SKM-1 (cell line): ENCODE results near the gene WDR45B.

Source experiments
- DNase-seq: peaks from one replicate; lab custom pipeline; 2025; ENCODE audit not compliant: unreplicated experiment; lab: John Stamatoyannopoulos, UW

WDR45B gene

GRCh38 chr17:82601447-82602000 lies 46.7 kb downstream of the WDR45B start:
- no peak for DNase-seq

- no peak for DNase-seq
These were observed 47.4 kb downstream of the WDR45B start for GRCh38 chr17:82600731-82601446.

DNA sequence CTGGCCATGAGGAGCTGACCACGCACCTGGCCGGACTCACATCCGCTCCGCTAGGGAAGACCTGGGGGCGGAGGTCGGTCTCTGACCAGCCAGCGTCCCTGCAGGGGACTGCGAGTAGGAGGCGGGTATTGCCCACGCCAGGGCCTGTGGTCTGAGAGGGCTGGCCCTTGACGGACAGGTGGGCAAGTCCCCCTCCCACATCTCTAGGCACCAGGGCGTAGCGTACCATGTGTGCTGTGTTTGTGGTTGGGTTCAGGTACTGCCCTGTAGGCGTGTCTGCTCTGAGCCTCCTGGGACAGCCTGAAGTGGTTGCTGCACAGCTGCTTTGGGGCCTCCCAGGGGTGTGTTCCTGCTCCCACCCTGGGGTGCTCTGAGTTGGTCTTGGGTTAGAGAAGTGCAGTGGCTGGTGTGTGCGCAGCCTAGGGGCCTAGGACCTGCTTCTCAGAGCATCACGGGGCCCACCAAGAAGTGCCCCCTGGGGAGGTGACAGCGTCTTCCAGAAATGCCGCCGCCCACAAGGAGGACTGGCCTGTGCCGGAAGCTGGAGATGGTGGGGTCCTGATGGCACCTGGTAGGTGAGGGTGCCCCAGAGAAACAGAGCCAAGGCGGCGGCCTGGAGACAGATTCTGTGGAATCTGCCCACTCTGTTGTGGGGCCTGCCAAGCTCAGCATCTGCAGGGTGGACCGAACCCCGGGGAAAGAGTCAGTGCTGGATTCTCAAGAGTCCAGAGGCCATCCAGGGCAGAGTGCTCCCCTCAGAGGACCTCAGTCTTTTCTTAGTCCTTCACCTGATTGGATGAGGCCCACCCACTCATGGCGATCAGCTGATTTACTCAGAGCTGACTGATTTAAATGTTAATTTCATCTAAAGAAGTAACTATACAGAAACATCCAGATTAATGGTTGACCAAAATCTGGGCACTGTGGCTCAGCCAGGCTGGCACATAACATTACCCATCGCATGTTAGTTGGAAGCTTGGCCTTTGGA lies 48.3 kb downstream of the WDR45B start:
- no peak for DNase-seq

DNA sequence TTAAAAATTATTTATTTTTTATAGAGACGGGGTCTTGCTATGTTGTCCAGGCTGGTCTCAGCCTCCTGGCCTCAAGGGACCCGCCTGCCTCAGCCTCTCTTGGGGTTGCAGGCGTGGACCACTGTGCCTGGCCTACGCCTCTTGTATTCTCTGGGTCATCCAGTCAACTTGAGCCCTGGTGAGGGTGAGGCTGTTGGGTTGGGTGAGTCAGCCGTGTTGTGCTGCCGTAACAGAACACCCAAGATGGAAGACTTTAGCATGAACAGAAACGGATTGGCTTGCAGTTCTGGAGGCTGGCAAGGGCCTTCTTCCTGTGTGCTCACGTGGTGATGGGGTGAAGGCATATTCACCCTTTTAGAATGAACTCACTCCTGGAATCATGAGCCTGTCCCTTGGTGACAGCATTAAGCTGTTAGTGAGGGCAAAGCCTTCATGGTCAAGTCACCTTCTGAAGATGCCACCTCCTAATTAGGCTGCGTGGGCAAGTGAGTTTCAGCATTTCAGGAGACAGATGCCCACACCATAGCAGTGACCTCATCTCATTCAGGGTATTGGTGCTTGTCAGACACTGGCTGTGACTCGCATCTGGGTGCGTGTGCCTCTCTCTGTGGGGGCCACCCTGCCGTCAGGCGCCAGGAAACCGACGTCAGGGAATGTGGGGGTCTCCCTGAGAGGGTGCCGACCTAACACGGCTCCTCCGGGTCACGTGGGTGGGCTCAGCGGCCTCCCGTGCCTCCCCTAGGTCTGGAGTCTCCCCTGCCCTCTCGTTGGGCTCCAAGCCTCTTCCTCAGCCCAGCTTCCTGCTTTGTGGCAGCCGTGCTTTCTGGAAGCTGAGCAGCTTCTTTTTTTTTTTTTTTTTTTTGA lies 49.8 kb downstream of the WDR45B start:
- no peak for DNase-seq

GRCh38 chr17:82596837-82597672 lies 51.2 kb downstream of the WDR45B start:
- DNase-seq: no peak

DNA sequence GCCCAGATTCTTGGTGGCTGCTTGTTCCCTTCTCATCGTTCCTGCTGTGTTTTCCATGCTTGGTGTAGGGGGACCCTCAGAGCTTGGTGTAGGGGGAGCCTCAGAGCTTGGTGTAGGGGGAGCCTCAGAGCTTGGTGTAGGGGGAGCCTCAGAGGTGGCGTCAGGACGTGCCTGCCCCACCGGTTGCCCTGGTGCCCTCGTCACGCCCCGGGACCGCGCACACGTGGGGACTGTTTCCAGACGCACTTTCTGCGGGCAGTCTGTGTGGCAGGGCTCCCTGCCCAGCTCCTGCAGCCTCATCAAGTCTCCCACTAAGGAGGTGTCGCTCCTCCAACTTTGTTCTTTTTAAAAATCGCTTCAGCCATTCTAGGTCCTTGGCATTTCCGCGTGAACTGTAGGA lies 51.9 kb downstream of the WDR45B start:
- no peak for DNase-seq

DNA sequence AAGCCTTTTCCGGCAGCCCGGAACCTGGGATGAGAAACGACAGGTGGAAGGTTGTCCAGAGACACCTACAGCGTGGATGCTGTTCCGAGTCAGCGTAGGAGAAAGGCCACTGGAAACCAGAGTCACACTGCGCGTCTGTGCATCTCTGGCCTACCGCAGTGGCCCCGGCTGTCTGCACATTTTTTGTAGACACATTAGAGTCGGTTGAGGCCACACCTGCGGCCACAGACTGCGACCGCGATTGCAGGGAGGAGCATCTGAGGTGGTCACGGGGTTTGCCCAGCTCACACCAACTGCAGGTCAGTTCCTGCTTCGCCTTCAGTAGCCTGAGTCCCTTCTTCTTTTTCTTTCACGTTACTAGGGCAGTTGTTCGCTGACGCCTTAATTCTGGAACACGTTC lies 52.4 kb downstream of the WDR45B start:
- DNase-seq: no peak

DNA sequence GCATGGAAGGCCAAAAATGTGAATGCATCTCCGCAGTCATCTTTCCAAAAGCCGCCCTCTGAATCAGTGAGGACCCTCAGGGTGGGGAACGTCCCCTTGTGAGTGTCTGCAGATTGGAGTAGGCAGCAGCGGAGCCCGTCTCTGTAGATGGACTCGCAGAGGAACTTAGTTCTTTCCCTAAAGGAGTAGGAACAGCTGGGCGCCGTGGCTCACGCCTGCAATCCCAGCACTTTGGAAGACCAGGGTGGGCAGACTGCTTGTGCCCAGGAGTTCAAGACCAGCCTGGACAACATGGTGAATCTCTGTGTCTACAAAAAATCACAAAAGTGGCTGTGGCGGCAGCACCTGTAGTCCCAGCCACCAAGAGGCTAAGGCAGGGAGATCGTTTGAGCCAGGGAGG lies 53.7 kb downstream of the WDR45B start:
- DNase-seq: no peak

DNA sequence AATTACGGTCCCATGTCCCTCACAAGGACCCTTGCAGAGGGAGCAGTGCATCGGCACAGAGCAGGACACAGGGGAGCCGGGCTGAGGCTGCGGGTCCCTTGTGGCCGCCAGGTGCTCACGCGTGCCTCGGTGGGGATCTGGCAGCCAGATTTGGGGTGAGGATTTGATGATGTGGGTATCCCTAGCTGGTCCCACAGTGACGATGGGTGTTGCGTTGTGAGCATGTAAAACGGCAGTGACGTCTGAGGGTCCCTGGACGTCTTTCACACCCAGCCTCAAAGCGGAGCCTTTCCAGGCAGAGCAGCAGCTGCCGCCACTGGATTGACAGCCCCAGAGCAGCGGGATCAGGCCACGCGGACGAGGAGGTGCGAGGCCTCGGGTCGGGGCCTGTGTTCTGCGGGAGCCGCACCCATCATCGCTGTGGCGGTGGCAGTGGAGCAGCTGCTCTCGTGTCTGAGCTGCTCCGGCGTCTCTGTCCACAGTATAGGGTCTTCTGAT lies 54.6 kb downstream of the WDR45B start:
- no peak for DNase-seq

GRCh38 chr17:82592767-82593589 lies 55.3 kb downstream of the WDR45B start:
- DNase-seq: peak; percentile 26

DNA sequence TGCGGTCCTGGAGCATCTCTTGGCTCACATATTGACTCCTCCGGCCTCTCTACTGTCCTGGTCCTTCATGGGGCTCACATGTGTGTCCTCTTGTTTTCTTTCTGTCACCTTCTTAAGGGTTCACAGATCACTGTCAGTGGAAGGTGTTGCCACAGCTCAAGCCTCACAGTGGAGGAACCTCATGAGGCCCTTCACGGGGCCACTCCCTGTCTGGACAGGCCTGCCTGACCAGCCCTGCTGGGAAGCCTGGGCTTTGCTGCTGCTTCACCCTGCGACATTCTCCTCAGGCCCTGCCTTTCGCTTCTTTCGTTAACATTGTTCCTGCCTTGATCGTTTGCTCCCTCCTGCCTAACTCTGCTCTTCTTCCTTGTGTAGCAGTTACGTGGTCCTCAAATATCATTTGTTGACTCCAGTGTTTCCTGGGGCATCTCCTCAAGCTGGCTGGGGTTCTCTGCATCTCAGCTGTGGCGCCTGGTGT lies 55.9 kb downstream of the WDR45B start:
- peak; percentile 28 for DNase-seq

GRCh38 chr17:82590881-82591539 lies 57.2 kb downstream of the WDR45B start:
- DNase-seq: no peak

- no peak for DNase-seq
These were observed 58.0 kb downstream of the WDR45B start for GRCh38 chr17:82590216-82590615.

- DNase-seq: no peak
These were observed 58.4 kb downstream of the WDR45B start for GRCh38 chr17:82589851-82590180.

DNA sequence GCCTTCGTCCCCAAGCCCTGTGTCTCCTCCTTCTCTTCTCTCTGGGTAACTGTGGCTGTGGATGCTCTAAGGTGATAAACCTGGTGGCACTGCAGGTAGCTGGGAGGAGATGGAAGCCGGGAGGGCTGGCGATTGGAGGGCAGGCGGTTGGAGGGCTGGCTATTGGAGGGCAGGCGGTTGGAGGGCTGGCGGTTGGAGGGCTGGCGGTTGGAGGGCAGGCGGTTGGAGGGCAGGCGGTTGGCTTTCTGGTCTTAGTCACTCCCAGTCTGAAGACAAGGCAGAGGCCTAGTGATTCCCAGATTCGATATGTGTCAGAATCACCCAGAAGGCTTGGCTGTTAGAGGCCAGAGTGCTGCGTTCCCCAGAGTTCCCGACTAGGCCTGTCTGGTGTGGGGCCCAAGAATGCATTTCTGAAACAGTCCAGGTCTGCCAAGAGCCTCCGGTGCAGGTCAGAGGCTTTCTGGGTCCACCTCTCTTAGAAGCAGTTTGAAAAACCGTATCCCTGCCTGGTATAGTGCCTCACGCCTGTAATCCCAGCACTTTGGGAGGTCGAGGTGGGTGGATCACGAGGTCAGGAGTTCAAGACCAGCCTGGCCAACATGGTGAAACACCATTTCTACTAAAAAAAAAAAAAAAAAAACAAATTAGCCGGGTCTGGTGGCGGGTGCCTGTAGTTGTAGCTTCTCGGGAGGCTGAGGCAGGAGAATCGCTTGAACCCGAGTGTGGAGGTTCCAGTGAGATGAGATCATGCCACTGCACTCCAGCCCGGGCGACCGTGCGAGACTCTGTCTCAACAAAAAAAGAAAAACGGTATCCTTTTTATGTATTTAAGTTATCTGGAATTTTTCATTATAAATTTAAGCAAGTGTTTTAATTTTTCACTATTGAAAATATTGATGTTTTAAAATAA lies 59.7 kb downstream of the WDR45B start:
- no peak for DNase-seq

DNA sequence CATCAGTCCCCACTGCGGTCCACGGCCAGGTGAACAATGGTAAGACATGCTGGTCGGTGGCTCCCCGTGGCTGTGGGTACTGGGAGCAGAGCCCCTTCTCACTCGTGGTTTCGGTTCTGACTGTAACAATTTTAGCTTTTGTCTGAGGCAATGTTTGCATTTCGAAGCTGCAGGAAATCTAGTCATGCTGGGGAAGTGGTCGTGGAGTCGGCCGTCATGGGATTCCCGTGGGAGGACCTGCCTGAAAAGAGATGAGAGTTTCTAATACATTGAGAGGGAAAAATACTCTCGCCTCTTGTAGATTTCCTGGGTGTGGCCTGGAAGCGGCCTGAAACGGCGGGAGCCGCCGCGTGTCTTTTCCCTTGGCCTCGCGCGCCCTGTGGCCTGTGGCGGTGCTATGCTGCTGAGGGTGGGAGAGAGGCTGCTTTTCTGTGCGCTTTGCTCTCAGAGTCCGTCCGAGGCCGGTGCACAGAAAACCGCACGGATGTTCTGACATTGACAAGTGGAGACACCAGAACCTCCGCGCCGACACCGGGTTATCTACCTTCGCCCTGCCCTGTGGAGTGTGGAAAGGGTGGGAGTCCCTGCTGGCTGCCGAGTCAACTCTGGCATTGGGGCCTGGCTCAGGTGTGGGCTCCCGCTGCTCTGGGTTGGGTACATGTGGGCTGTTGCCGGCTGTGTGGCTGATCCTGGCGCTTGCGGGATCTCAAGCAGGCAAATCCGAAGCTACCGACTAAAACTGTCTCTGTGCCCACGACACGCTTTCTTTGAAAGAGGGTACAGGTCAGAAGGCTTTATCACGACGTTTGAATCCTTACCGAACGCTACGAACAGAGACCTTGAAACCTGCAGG lies 60.8 kb downstream of the WDR45B start:
- no peak for DNase-seq
